ENCODE measurements around the gene OTUD6A. TPM values are rescaled to one million over a fixed set of nuclear protein-coding genes. Genes with fewer than 3 reads are reported as not detected.

OTUD6A gene
- total RNA-seq, 1 donor from 2014 or later: not detected

DNA sequence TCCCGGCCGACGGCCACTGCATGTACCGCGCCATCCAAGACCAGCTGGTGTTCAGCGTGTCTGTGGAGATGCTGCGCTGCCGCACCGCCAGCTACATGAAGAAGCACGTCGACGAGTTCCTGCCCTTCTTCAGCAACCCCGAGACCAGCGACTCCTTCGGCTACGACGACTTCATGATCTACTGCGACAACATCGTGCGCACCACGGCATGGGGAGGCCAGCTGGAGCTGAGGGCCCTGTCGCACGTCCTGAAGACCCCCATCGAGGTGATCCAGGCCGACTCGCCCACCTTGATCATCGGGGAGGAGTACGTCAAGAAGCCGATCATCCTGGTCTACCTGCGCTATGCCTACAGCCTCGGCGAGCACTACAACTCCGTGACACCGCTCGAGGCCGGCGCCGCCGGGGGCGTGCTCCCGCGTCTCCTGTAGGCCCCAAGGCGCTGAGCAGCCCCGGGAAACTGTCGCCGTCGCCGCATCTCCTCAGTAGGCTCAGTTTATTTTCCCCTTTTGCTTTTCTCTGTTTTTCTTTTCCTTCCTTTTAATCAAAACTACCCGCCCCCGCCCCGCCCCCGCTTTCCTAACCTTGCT is 799 bp downstream of the OTUD6A start:
- Mint-ChIP-seq H3K27me3 (ENCODE audit: low read depth) (no peaks in the 10 kb centered on the region), H3K4me1 (no peaks in the 10 kb centered on the region), H3K27ac (no peak overlapping the region), H3K36me3 (no peaks in the 10 kb centered on the region), H3K4me3 (no peak overlapping the region), H3K9me3 (peaks cover 21% of the 10 kb centered on the region)
- DNase-seq (ENCODE audit: low spot score in 2 of 2, unreplicated experiment in 2 of 2): no peak
- TF ChIP-seq CTCF (IDR thresholded peaks at IDR 0.05; ENCODE audit: unreplicated experiment): no peak

- no peaks in the 10 kb centered on the region for H3K36me3 Mint-ChIP-seq
- H3K9me3 Mint-ChIP-seq: peaks cover 14% of the 10 kb centered on the region
- H3K4me1 Mint-ChIP-seq: no peaks in the 10 kb centered on the region
- DNase-seq (ENCODE audit: low spot score in 2 of 2, unreplicated experiment in 2 of 2): no peak
- peaks cover 5% of the 10 kb centered on the region for H3K27me3 Mint-ChIP-seq (ENCODE audit: low read depth)
- no peak for TF ChIP-seq CTCF (IDR thresholded peaks at IDR 0.05; ENCODE audit: unreplicated experiment)
- no peak overlapping the region for H3K4me3 Mint-ChIP-seq
- no peak overlapping the region for H3K27ac Mint-ChIP-seq
These were observed 4.4 kb downstream of the OTUD6A start for GRCh38 chrX:70066646-70067045.

DNA sequence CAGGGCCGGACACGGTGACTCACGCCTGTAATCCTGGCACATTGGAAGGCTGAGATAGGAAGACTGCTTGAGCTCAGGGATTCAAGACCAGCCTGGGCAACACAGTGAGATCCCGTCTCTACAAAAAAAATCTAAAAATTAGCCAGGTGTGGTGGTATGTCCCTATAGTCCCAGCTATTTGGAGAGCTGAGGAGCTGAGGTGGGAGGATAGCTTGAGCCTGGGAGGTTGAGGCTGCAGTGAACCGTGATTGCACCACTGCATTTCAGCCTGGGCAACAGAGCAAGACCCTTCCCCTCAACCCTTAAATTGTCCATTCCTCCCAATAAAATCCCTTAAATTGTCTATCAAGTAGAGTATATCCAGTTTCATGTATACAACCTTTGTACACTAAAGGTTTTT is 17.0 kb downstream of the OTUD6A start:
- Mint-ChIP-seq H3K4me3 (no peak overlapping the region), H3K27me3 (ENCODE audit: low read depth) (no peaks in the 10 kb centered on the region), H3K27ac (no peak overlapping the region), H3K4me1 (no peaks in the 10 kb centered on the region), H3K9me3 (peaks cover 24% of the 10 kb centered on the region), H3K36me3 (no peaks in the 10 kb centered on the region)
- no peak for DNase-seq (ENCODE audit: low spot score in 2 of 2, unreplicated experiment in 2 of 2)
- no peak for TF ChIP-seq CTCF (IDR thresholded peaks at IDR 0.05; ENCODE audit: unreplicated experiment)

DNA sequence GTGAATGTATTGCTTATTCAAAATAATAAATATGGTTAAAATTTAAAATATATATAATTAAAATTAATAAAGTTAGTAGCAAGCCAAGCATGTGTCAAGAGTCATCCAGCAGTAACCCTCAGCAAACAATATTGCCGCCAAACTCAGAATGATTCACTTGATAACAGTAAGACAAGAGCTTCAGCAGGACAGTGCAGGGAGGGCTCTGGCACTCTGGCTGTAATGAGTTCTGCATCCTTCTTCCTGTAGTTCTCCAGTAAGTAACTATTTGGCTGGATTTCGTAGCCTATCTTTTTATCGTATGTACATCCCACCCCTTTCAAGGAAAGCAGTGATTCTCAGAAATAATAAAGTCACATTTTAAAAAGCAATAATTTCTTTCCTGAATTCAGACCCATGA is 17.6 kb downstream of the OTUD6A start:
- peaks cover 24% of the 10 kb centered on the region for H3K9me3 Mint-ChIP-seq
- H3K27ac Mint-ChIP-seq: no peak overlapping the region
- no peak for TF ChIP-seq CTCF (IDR thresholded peaks at IDR 0.05; ENCODE audit: unreplicated experiment)
- no peak for DNase-seq (ENCODE audit: low spot score in 2 of 2, unreplicated experiment in 2 of 2)
- no peaks in the 10 kb centered on the region for H3K4me1 Mint-ChIP-seq
- H3K27me3 Mint-ChIP-seq (ENCODE audit: low read depth): no peaks in the 10 kb centered on the region
- no peaks in the 10 kb centered on the region for H3K36me3 Mint-ChIP-seq
- H3K4me3 Mint-ChIP-seq: no peak overlapping the region

GRCh38 chrX:70082723-70083122 is 20.5 kb downstream of the OTUD6A start:
- no peak for DNase-seq (ENCODE audit: low spot score in 2 of 2, unreplicated experiment in 2 of 2)
- H3K9me3 Mint-ChIP-seq: peaks cover 12% of the 10 kb centered on the region

More at GRCh38 chrX:70082723-70083122, 20.5 kb downstream of the OTUD6A start:
- no peaks in the 10 kb centered on the region for H3K36me3 Mint-ChIP-seq
- peaks cover 1% of the 10 kb centered on the region for H3K4me1 Mint-ChIP-seq
- H3K27ac Mint-ChIP-seq: no peak overlapping the region
- H3K4me3 Mint-ChIP-seq: no peak overlapping the region
- no peak for TF ChIP-seq CTCF (IDR thresholded peaks at IDR 0.05; ENCODE audit: unreplicated experiment)
- H3K27me3 Mint-ChIP-seq (ENCODE audit: low read depth): no peaks in the 10 kb centered on the region
